Peyer's patch (tissue), 4 donors: ENCODE data around the gene ARRDC5.
"Not testable (repeated sequence)": the region's sequence is repeated elsewhere in the genome, so short reads cannot be mapped to it uniquely, and the experiment has no call there.

Experiments used
- POLR2A ChIP-seq, 2 donors: fragments of 450-650 bp; IDR thresholded peaks; one replicate each; pipeline ENCODE4 v1.5.1; 2017; ENCODE audit warnings: antibody characterized with exemption in 2 of 2, mild to moderate bottlenecking in 2 of 2, moderate library complexity in 2 of 2
- TF ChIP-seq, protein P1 (sequence below), 6 experiments: fragments of 450-650 bp in 4 of 6; fragments of 200-600 bp in 2 of 6; sonication (generic) in 1 of 6; IDR thresholded peaks; one replicate each; pipeline ENCODE4 v1.5.1; 2017 to 2019; ENCODE audit warnings: antibody characterized with exemption in 6 of 6, mild to moderate bottlenecking in 3 of 6, moderate library complexity in 1 of 6

DNA sequence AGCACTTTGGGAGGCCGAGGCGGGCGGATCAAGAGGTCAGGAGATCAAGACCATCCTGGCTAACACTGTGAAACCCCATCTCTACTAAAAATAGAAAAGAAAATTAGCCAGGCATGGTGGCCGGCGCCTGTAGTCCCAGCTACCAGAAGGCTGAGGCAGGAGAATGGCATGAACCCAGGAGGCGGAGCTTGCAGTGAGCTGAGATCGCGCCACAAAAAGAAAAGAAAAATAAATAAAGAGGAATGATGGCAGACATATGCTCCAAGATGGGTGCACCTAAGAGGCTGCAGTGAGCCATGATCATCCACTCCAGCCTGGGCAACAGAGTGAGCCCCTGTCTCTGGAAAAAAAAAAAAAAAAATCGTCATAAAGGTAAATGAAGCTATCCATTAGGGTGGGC lies 56.7 kb downstream of the ARRDC5 start:
- TF ChIP-seq, protein P1, sequence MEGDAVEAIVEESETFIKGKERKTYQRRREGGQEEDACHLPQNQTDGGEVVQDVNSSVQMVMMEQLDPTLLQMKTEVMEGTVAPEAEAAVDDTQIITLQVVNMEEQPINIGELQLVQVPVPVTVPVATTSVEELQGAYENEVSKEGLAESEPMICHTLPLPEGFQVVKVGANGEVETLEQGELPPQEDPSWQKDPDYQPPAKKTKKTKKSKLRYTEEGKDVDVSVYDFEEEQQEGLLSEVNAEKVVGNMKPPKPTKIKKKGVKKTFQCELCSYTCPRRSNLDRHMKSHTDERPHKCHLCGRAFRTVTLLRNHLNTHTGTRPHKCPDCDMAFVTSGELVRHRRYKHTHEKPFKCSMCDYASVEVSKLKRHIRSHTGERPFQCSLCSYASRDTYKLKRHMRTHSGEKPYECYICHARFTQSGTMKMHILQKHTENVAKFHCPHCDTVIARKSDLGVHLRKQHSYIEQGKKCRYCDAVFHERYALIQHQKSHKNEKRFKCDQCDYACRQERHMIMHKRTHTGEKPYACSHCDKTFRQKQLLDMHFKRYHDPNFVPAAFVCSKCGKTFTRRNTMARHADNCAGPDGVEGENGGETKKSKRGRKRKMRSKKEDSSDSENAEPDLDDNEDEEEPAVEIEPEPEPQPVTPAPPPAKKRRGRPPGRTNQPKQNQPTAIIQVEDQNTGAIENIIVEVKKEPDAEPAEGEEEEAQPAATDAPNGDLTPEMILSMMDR (IDR thresholded peaks at IDR 0.05): not testable (repeated sequence)
- not testable (repeated sequence) for TF ChIP-seq POLR2A (IDR thresholded peaks at IDR 0.05)
